Activated CD4-positive, alpha-beta T cell treated with anti-CD3 and anti-CD28 coated beads, Interleukin-2, amount 50 U/mL, for 16 hours (primary cell): ENCODE data around the gene ACBD3.
A peak's percentile ranks its signal among the peaks of the same experiment; 100 is the strongest.
"Not testable (repeated sequence)": the region's sequence is repeated elsewhere in the genome, so short reads cannot be mapped to it uniquely, and the experiment has no call there.

Source experiments
- DNase-seq: peaks from one replicate; pipeline ENCODE4 v3.0.0-alpha.2; 2020

The ACBD3 gene

GRCh38 chr1:226186124-226187018, at the start of gene ACBD3:
ACBD3 (minus strand) TSS chr1:226186741; CDS start chr1:226186675, 66 bp downstream.
- peak; percentile 88 for DNase-seq

- DNase-seq, result no peak
Observed at GRCh38 chr1:226233806-226234205, 47.3 kb upstream of the ACBD3 start.

- no peak for DNase-seq
Observed at GRCh38 chr1:226233293-226233692, 46.8 kb upstream of the ACBD3 start.

- no peak for DNase-seq
Observed at GRCh38 chr1:226226601-226227000, 40.1 kb upstream of the ACBD3 start.

- peak; percentile 17 for DNase-seq
Observed at GRCh38 chr1:226223786-226224244, 37.3 kb upstream of the ACBD3 start.

GRCh38 chr1:226223157-226223785, 36.7 kb upstream of the ACBD3 start, which contains the start of gene MIXL1:
MIXL1 (plus strand) TSS chr1:226223664; CDS start chr1:226223682, 18 bp downstream.
- no peak for DNase-seq

- DNase-seq, result no peak
Observed at GRCh38 chr1:226222686-226223085, 36.1 kb upstream of the ACBD3 start.

- DNase-seq, result no peak
Observed at GRCh38 chr1:226220473-226221189, 34.1 kb upstream of the ACBD3 start.

GRCh38 chr1:226217273-226217672, 30.7 kb upstream of the ACBD3 start:
- DNase-seq, result no peak

- no peak for DNase-seq
Observed at GRCh38 chr1:226216056-226216455, 29.5 kb upstream of the ACBD3 start.

- no peak for DNase-seq
Observed at GRCh38 chr1:226215239-226215638, 28.7 kb upstream of the ACBD3 start.

GRCh38 chr1:226212545-226212944, 26.0 kb upstream of the ACBD3 start:
- DNase-seq, result no peak

GRCh38 chr1:226211181-226211821, 24.8 kb upstream of the ACBD3 start:
- no peak for DNase-seq

- no peak for DNase-seq
Observed at GRCh38 chr1:226210571-226211176, 24.1 kb upstream of the ACBD3 start.

- DNase-seq, result no peak
Observed at GRCh38 chr1:226209307-226210059, 22.9 kb upstream of the ACBD3 start.

GRCh38 chr1:226207048-226207447, 20.5 kb upstream of the ACBD3 start:
- no peak for DNase-seq

GRCh38 chr1:226204198-226204597, 17.7 kb upstream of the ACBD3 start:
- no peak for DNase-seq

GRCh38 chr1:226203655-226204054, 17.1 kb upstream of the ACBD3 start:
- no peak for DNase-seq

GRCh38 chr1:226203240-226203639, 16.7 kb upstream of the ACBD3 start:
- peak; percentile 23 for DNase-seq

- DNase-seq, result not testable (repeated sequence)
Observed at GRCh38 chr1:226202666-226203065, 16.1 kb upstream of the ACBD3 start.

- no peak for DNase-seq
Observed at GRCh38 chr1:226202246-226202645, 15.7 kb upstream of the ACBD3 start.
